ENCODE data around the gene BDP1.
"Not testable (repeated sequence)": the region's sequence is repeated elsewhere in the genome, so short reads cannot be mapped to it uniquely, and the experiment has no call there.

The BDP1 gene

GRCh38 chr5:71591100-71591499 lies 135.6 kb downstream of the BDP1 start:
- H3K36me3 ChIP-seq (ENCODE audit: control insufficient read depth in 2 of 2, insufficient read depth in 2 of 2, low read length in 2 of 2), result peaks cover under 1% of the 10 kb centered on the region in 2 donors
- H3K9me3 ChIP-seq (ENCODE audit: control insufficient read depth in 2 of 2, low read length in 2 of 2), result no peaks in the 10 kb centered on the region
- H3K4me3 ChIP-seq (ENCODE audit: low read length in 2 of 2), result no peak overlapping the region
- peaks cover 12% of the 10 kb centered on the region for H3K4me1 ChIP-seq (ENCODE audit: control insufficient read depth, insufficient read depth, low read length)
- no peaks in the 10 kb centered on the region for H3K27me3 ChIP-seq (ENCODE audit: control insufficient read depth in 1 of 2, insufficient read depth in 2 of 2, low read length in 2 of 2)
- no peak overlapping the region for H3K27ac ChIP-seq (ENCODE audit: low read length)
- no peak overlapping the region for H3K9ac ChIP-seq (ENCODE audit: low read length in 2 of 2)

- Histone ChIP-seq H3K4me1 (ENCODE audit: control insufficient read depth, insufficient read depth, low read length) (no peaks in the 10 kb centered on the region), H3K9ac (ENCODE audit: low read length in 2 of 2) (no peak overlapping the region), H3K27ac (ENCODE audit: low read length) (no peak overlapping the region), H3K27me3 (ENCODE audit: control insufficient read depth in 1 of 2, insufficient read depth in 2 of 2, low read length in 2 of 2) (no peaks in the 10 kb centered on the region), H3K36me3 (ENCODE audit: control insufficient read depth in 2 of 2, insufficient read depth in 2 of 2, low read length in 2 of 2) (peaks cover 18 to 22% of the 10 kb centered on the region in 2 donors), H3K9me3 (ENCODE audit: control insufficient read depth in 2 of 2, low read length in 2 of 2) (no peaks in the 10 kb centered on the region), H3K4me3 (ENCODE audit: low read length in 2 of 2) (no peak overlapping the region)
These were observed 140.7 kb downstream of the BDP1 start for GRCh38 chr5:71596169-71596568.

- H3K36me3 ChIP-seq (ENCODE audit: control insufficient read depth in 2 of 2, insufficient read depth in 2 of 2, low read length in 2 of 2), result peaks cover 18 to 22% of the 10 kb centered on the region in 2 donors
- H3K27me3 ChIP-seq (ENCODE audit: control insufficient read depth in 1 of 2, insufficient read depth in 2 of 2, low read length in 2 of 2), result no peaks in the 10 kb centered on the region
- H3K9me3 ChIP-seq (ENCODE audit: control insufficient read depth in 2 of 2, low read length in 2 of 2), result no peaks in the 10 kb centered on the region
- H3K27ac ChIP-seq (ENCODE audit: low read length), result no peak overlapping the region
- H3K9ac ChIP-seq (ENCODE audit: low read length in 2 of 2), result no peak overlapping the region
- H3K4me3 ChIP-seq (ENCODE audit: low read length in 2 of 2), result no peak overlapping the region
- H3K4me1 ChIP-seq (ENCODE audit: control insufficient read depth, insufficient read depth, low read length), result no peaks in the 10 kb centered on the region
These were observed 141.6 kb downstream of the BDP1 start for GRCh38 chr5:71597001-71597400.

- Histone ChIP-seq H3K9ac (ENCODE audit: low read length in 2 of 2) (no peak overlapping the region), H3K36me3 (ENCODE audit: control insufficient read depth in 2 of 2, insufficient read depth in 2 of 2, low read length in 2 of 2) (peaks cover 31 to 34% of the 10 kb centered on the region in 2 donors), H3K9me3 (ENCODE audit: control insufficient read depth in 2 of 2, low read length in 2 of 2) (no peaks in the 10 kb centered on the region), H3K27ac (ENCODE audit: low read length) (peak overlapping the region; percentile 53), H3K27me3 (ENCODE audit: control insufficient read depth in 1 of 2, insufficient read depth in 2 of 2, low read length in 2 of 2) (no peaks in the 10 kb centered on the region), H3K4me1 (ENCODE audit: control insufficient read depth, insufficient read depth, low read length) (no peaks in the 10 kb centered on the region), H3K4me3 (ENCODE audit: low read length in 2 of 2) (no peak overlapping the region)
These were observed 145.3 kb downstream of the BDP1 start for GRCh38 chr5:71600783-71601182.

- no peak overlapping the region for H3K9ac ChIP-seq (ENCODE audit: low read length in 2 of 2)
- H3K27me3 ChIP-seq (ENCODE audit: control insufficient read depth in 1 of 2, insufficient read depth in 2 of 2, low read length in 2 of 2), result no peaks in the 10 kb centered on the region
- H3K4me3 ChIP-seq (ENCODE audit: low read length in 2 of 2), result no peak overlapping the region
- peaks cover 27 to 30% of the 10 kb centered on the region in 2 donors for H3K36me3 ChIP-seq (ENCODE audit: control insufficient read depth in 2 of 2, insufficient read depth in 2 of 2, low read length in 2 of 2)
- H3K27ac ChIP-seq (ENCODE audit: low read length), result peak overlapping the region; percentile 53
- no peaks in the 10 kb centered on the region for H3K4me1 ChIP-seq (ENCODE audit: control insufficient read depth, insufficient read depth, low read length)
- no peaks in the 10 kb centered on the region for H3K9me3 ChIP-seq (ENCODE audit: control insufficient read depth in 2 of 2, low read length in 2 of 2)
These were observed 146.0 kb downstream of the BDP1 start for GRCh38 chr5:71601222-71602026.

- H3K36me3 ChIP-seq (ENCODE audit: control insufficient read depth in 2 of 2, insufficient read depth in 2 of 2, low read length in 2 of 2); H3K27me3 ChIP-seq (ENCODE audit: control insufficient read depth in 1 of 2, insufficient read depth in 2 of 2, low read length in 2 of 2); H3K27ac ChIP-seq (ENCODE audit: low read length); H3K4me3 ChIP-seq (ENCODE audit: low read length in 2 of 2); H3K9ac ChIP-seq (ENCODE audit: low read length in 2 of 2); H3K9me3 ChIP-seq (ENCODE audit: control insufficient read depth in 2 of 2, low read length in 2 of 2); H3K4me1 ChIP-seq (ENCODE audit: control insufficient read depth, insufficient read depth, low read length): not testable (repeated sequence)
These were observed 154.5 kb downstream of the BDP1 start for GRCh38 chr5:71609916-71610315.

GRCh38 chr5:71615809-71616208 lies 160.4 kb downstream of the BDP1 start:
- no peak overlapping the region for H3K9ac ChIP-seq (ENCODE audit: low read length in 2 of 2)
- H3K4me1 ChIP-seq (ENCODE audit: control insufficient read depth, insufficient read depth, low read length), result no peaks in the 10 kb centered on the region
- H3K36me3 ChIP-seq (ENCODE audit: control insufficient read depth in 2 of 2, insufficient read depth in 2 of 2, low read length in 2 of 2), result peaks cover 12 to 21% of the 10 kb centered on the region in 2 donors
- no peak overlapping the region for H3K27ac ChIP-seq (ENCODE audit: low read length)
- H3K27me3 ChIP-seq (ENCODE audit: control insufficient read depth in 1 of 2, insufficient read depth in 2 of 2, low read length in 2 of 2), result no peaks in the 10 kb centered on the region
- H3K4me3 ChIP-seq (ENCODE audit: low read length in 2 of 2), result no peak overlapping the region
- H3K9me3 ChIP-seq (ENCODE audit: control insufficient read depth in 2 of 2, low read length in 2 of 2), result no peaks in the 10 kb centered on the region

Measured in stomach smooth muscle (tissue), 2 donors.